Skin epidermis (tissue), 12 donors: ENCODE results near the gene IQCE.
A peak's percentile ranks its signal among the peaks of the same experiment; 100 is the strongest.

Experiments used
- H3K27ac ChIP-seq, 21 experiments: fragments of 200-600 bp; sonication (generic) in 11 of 21; one replicate each; pipeline ENCODE4 v1.5.0; 2020; ENCODE audit warnings: mild to moderate bottlenecking in 3 of 21, inconsistent platforms in 2 of 21, moderate library complexity in 2 of 21
- H3K4me3 ChIP-seq, 7 experiments: fragments of 200-600 bp; sonication (generic) in 2 of 7; one replicate each; pipeline ENCODE4 v1.5.0; 2020; ENCODE audit warnings: inconsistent platforms in 2 of 7, mild to moderate bottlenecking in 2 of 7, moderate library complexity in 1 of 7

Gene IQCE

DNA sequence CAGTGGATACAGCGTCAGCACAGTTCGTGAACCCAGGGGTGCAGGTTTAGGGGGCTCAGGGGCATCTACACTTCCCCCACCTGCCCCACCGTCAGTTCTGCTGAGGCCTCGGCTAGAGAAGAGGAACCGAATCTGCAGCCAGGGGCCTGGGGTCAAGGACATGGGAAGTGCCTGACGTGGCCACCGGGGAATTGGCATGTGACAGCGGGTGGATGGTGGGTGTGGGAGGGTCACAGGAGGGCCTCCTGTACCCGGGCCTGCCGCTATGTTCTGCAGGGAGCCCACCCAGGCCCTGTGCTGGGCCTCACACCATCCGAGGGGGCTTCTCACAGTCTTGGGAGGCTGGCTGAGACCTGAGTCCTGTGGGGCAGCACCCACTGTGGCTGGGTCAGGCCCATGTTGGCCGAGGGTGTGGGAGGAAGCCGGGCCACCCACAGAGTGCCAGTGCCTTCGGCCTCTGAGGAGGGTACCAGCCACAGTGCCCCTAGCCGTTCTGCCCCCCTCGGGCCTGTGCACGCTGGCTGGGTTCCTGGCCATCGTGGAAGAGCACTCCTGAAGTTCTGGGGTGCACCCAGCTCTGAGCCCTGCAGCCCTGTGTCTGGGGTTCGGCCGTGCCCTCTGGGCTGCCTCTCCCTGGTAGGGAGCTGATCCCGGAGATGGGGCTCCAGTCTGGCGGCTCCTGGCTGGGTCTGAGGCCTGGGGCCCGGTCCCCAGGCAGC, 78.9 kb downstream of the IQCE start:
- Histone ChIP-seq H3K4me3 (no peak overlapping the region), H3K27ac (peak overlapping the region in 19 of 21 experiments; percentile 1 to 93 (median 55))

GRCh38 chr7:2638224-2638991, 79.6 kb downstream of the IQCE start:
- Histone ChIP-seq H3K27ac (peak overlapping the region in 19 of 21 experiments; percentile 1 to 93 (median 57)), H3K4me3 (no peak overlapping the region)

DNA sequence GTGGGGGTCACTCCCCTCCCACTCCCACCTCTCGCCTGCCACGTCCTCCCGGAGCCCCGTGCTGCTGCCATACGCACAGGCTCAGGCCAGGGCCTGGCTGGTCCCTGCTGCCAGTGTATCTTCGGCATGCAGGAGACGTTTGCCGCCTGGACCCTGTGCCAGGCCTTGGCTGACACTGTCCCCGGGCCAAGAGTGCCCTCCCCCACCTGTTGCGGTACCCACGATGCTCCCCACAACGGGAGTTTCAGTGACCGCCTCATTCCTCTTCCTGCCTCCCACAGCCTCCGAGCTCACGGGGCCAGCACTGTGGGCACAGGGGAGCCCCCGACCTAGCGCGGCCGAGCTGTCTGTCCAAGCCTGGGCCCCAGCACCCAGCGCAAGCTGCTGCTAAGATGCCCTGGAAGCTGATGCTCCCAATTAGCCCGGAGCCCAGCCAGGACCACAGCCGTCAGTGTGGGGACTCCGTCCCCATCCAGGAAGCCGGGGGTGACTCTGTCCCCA, 80.5 kb downstream of the IQCE start:
- peak overlapping the region in 11 of 21 experiments; percentile 17 to 93 (median 59) for H3K27ac ChIP-seq

GRCh38 chr7:2639695-2640481, 81.1 kb downstream of the IQCE start:
- Histone ChIP-seq H3K27ac (peak overlapping the region in 7 of 21 experiments; percentile 18 to 93 (median 47)), H3K4me3 (no peak overlapping the region)

More for the DNA sequence above, 80.5 kb downstream of the IQCE start:
- H3K4me3 ChIP-seq, result no peak overlapping the region

DNA sequence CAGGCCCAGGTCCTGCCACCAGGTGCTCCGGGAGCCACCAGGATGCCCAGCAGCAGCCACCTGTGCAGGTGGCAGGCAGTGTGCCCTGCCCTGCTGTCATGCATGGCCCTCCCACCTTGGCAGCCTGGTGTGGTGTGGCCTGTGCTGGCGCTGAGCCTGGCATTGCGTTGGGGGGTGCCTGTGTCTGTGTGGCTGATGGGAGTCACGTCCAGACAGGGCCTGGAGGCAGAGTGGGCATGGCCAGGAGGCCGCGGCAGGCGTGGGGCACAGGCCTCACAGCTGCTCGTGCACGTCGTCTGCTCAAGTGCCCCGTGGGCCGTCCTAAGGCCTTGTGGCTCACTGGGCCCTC, 81.7 kb downstream of the IQCE start:
- no peak overlapping the region for H3K4me3 ChIP-seq
- H3K27ac ChIP-seq, result peak overlapping the region in 10 of 21 experiments; percentile 14 to 84 (median 76)

DNA sequence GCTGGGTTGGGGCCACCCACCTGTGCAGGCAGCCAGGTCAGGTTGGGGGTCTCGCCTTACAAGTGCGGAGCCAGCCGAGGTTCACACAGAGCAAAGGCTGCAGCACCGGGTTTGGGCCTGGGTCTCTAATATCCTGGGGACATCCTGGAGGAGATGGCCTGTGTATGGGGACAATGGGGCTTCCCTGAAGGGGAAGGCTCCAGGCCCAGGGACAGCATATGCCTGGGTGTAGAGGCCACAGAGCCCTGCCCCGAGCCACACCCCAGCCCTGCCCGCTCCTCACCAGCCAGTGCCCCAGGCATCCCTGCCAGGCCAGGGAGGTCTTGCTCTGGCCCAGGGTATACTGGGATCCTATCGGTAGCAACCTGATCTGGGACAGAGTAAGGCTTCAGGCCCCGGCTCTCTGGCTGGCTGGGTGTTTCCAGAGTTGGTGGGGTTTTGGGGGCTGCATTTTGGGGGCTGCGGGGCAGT, 82.1 kb downstream of the IQCE start:
- peak overlapping the region in 1 of 7 experiments; percentile 14 for H3K4me3 ChIP-seq

DNA sequence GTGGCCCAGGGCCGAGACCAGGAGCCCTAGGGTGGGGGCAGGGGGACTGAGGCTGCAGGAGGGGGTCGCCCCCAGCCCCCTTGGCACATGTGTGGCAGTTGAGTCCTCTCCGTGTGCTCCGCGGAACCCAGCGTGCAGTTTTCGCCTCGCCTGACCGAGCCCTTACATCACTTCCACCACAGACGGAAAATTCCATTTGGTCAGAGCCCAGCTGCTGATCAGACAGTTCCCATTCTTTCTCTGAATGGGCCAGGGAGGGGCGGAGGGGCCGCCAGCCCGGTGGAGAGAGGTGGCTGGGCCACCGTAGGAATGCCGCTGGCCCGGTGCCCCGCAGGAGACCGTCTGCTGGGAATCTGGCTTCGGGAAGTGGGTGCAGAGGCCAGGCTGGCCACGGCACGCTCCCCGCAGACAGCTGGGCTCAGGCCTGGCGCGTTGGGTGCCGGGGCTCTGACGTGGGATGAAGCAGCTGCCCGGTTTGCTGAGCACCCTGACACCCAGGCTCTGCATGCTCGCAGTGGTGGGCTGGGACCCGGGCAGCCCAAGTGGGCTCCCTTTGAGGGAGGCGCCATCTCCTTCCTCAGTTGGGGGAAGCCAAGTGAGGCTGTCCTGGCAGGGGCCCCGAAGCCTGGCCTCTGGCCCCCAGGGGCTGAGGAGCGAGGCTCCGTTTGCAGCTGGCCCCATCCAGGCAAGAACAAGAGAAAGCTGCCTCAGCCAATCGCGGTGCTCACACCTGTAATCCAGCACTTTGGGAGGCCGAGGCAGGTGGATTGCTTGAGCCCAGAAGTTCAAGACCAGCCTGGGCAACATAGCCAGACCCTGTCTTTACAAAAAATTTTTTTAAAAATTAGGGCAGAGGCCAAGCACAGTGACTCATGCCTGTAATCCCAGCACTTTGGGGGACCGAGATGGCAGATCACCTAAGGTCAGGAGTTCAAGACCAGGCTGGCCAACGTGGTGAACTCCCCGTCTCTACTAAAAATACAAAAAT, 82.9 kb downstream of the IQCE start:
- Histone ChIP-seq H3K4me3 (peak overlapping the region in 1 of 7 experiments; percentile 14), H3K27ac (peak overlapping the region in 20 of 21 experiments; percentile 14 to 84 (median 65))

More for the DNA sequence above, 82.1 kb downstream of the IQCE start:
- H3K27ac ChIP-seq, result peak overlapping the region in 20 of 21 experiments; percentile 14 to 84 (median 65)

GRCh38 chr7:2643386-2644219, 84.8 kb downstream of the IQCE start:
- peak overlapping the region in 3 of 21 experiments; percentile 17 to 23 (median 21) for H3K27ac ChIP-seq
- no peak overlapping the region for H3K4me3 ChIP-seq

DNA sequence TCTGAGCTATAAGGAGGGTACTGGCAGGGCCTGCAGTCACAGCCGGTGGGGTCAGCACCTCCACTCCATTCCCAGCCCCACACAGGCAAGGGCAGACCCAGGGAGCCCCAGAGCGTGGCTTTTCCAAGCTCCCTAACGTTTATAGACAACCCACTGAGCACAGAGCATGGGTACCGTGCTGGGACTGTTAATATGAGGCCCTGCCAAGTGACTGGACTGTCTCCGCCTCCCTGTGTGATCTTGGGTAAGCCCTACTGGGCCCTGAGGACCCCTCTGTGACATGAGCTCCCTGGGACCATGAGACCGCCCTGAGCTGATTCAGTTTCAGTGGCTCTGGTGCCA, 85.4 kb downstream of the IQCE start:
- H3K27ac ChIP-seq, result peak overlapping the region in 6 of 21 experiments; percentile 17 to 76 (median 68)
- H3K4me3 ChIP-seq, result no peak overlapping the region

GRCh38 chr7:2644562-2645273, 85.9 kb downstream of the IQCE start:
- Histone ChIP-seq H3K4me3 (no peak overlapping the region), H3K27ac (peak overlapping the region in 9 of 21 experiments; percentile 25 to 76 (median 63))

- H3K4me3 ChIP-seq, result no peak overlapping the region
- peak overlapping the region in 10 of 21 experiments; percentile 4 to 76 (median 60) for H3K27ac ChIP-seq
Measured at GRCh38 chr7:2645274-2645868, 86.6 kb downstream of the IQCE start.

GRCh38 chr7:2646336-2646679, 87.5 kb downstream of the IQCE start:
- H3K4me3 ChIP-seq, result no peak overlapping the region

GRCh38 chr7:2646680-2647571, 88.1 kb downstream of the IQCE start:
- H3K4me3 ChIP-seq, result no peak overlapping the region
- peak overlapping the region in 1 of 21 experiments; percentile 76 for H3K27ac ChIP-seq

More at GRCh38 chr7:2646336-2646679, 87.5 kb downstream of the IQCE start:
- peak overlapping the region in 1 of 21 experiments; percentile 76 for H3K27ac ChIP-seq

DNA sequence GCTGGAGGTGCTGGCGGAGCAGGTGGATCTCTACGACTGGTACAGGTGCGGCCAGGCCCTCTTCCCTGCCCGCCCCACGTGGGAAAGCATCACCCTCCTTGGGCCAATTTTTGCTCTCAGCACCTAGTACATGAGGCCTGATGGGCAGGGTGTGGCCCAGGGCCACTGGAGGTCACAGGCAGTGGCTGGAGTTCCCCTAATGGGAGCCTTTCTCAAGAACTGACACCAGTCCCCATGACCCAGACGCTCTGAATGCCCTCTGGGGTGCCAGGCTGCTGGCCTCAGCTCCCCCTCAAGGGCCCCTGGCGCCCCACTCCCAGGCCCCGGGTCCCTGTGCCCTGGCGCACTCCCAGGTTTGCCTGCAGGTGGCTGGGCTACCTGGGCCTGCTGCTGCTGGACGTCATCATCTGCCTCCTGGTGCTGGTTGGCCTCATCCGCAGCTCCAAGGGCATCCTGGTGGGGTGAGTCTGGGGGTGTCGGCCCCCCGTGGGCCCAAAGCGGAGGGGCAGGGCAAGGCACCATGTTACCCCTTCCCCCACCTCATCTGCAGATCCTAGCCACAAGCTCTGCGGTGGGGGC, 88.9 kb downstream of the IQCE start:
- Histone ChIP-seq H3K27ac (no peak overlapping the region), H3K4me3 (no peak overlapping the region)

GRCh38 chr7:2649139-2649838, 90.5 kb downstream of the IQCE start:
- Histone ChIP-seq H3K27ac (no peak overlapping the region), H3K4me3 (no peak overlapping the region)
